ENCODE measurements around the gene GALNT18. TPM values are rescaled to one million over a fixed set of nuclear protein-coding genes. Genes with fewer than 3 reads are reported as not detected.
A peak's percentile ranks its signal among the peaks of the same experiment; 100 is the strongest.

GALNT18 gene
- total and polyA plus RNA-seq, 2 of the 4 experiments (the other 2 are of a cell fraction): 9.5 to 11.3 TPM

GRCh38 chr11:11620921-11621572, 758 bp downstream of the GALNT18 start:
- Histone ChIP-seq H3K79me1 (ENCODE audit: low read depth in 1 of 2, low read length in 2 of 2) (no peaks in the 10 kb centered on the region), H3K56ac (ENCODE audit: extremely low read depth, insufficient read depth, low read length) (no peak overlapping the region), H4K91ac (ENCODE audit: insufficient read depth, low read depth, low read length) (no peak overlapping the region), H3K14ac (replicated peaks; ENCODE audit: low read depth, low read length) (no peak overlapping the region), H3K18ac (ENCODE audit: low read depth, low read length) (no peak overlapping the region), H2BK5ac (ENCODE audit: low read depth, low read length, poor library complexity, severe bottlenecking) (no peak overlapping the region), H4K5ac (ENCODE audit: low read depth, low read length) (no peak overlapping the region), H3K23ac (ENCODE audit: low read depth, low read length) (0 out of 2 replicates have a peak overlapping the region, but pooled peaks have one; percentile 31), H2BK120ac (ENCODE audit: low read depth, low read length) (no peak overlapping the region), H3K4ac (ENCODE audit: low read depth, low read length) (no peak overlapping the region), H3K4me1 (ENCODE audit: control insufficient read depth, insufficient read depth, low read length) (peaks cover 4% of the 10 kb centered on the region), H4K8ac (ENCODE audit: low read depth in 2 of 2, low read length in 2 of 2) (no peak overlapping the region), H2AFZ (replicated peaks; ENCODE audit: low read length, poor library complexity) (peak overlapping the region; percentile 91), H3K27ac (ENCODE audit: insufficient read depth, low read length) (no peak overlapping the region; the same call in 1 of the 2 replicates), H2AK9ac (replicated peaks; ENCODE audit: low read depth, low read length, poor library complexity) (peak overlapping the region; percentile 81), H2BK20ac (ENCODE audit: low read depth, low read length) (no peak overlapping the region), H2AK5ac (ENCODE audit: low read depth, low read length) (no peak overlapping the region), H3K9ac (ENCODE audit: low read depth, low read length) (peak overlapping the region; percentile 36; the same call in 1 of the 2 replicates), H3K4me2 (ENCODE audit: low read depth, low read length) (peak overlapping the region; percentile 86), H2BK15ac (ENCODE audit: low read depth, low read length) (no peak overlapping the region), H3K36me3 (ENCODE audit: control insufficient read depth, insufficient read depth, low read length) (no peaks in the 10 kb centered on the region), H3K27me3 (ENCODE audit: control insufficient read depth, insufficient read depth, low read length) (peaks cover 21% of the 10 kb centered on the region), H4K20me1 (ENCODE audit: insufficient read depth, low read length) (no peaks in the 10 kb centered on the region; the same call in 1 of the 2 replicates), H3K9me3 (ENCODE audit: control insufficient read depth, insufficient read depth, low read length) (no peaks in the 10 kb centered on the region), H3K9me1 (ENCODE audit: insufficient read depth, low read length) (0 out of 2 replicates have a peak, but pooled peaks cover 3% of the 10 kb centered on the region), H3K4me3 (ENCODE audit: insufficient read depth, low read depth, low read length) (peak overlapping the region; percentile 48)
- 0% methylated on average over 43 of the region's 55 CpGs; no CpG with 5 or more reads in 1 of the 2 experiments for WGBS, 2 experiments (ENCODE audit: extremely low coverage in 2 of 2, insufficient read length in 1 of 2)
- CTCF ChIA-PET: no interaction called here
- BruUV-seq (replicated peaks): no TSS peak
- POLR2A ChIA-PET (ENCODE audit: unreplicated experiment): no interaction called here
- TF ChIP-seq RAD21 (IDR thresholded peaks at IDR 0.05; ENCODE audit: low read length) (no peak), SMC3 (IDR thresholded peaks at IDR 0.05; ENCODE audit: low read depth, low read length) (no peak), MAZ (IDR thresholded peaks at IDR 0.05; ENCODE audit: borderline replicate concordance, low read depth, low read length) (no peak), POLR2A (IDR thresholded peaks at IDR 0.05; ENCODE audit: low read depth, low read length) (no peak), MAFK (IDR thresholded peaks at IDR 0.05; ENCODE audit: low read depth, low read length) (no peak), USF2 (IDR thresholded peaks at IDR 0.05; ENCODE audit: low read depth, low read length) (peak; percentile 46), BHLHE40 (IDR thresholded peaks at IDR 0.05; ENCODE audit: low read depth, low read length) (peak; percentile 86), MXI1 (IDR thresholded peaks at IDR 0.05; ENCODE audit: borderline replicate concordance, low read depth, low read length) (peak; percentile 76; the same call in 1 of the 2 replicates), CHD1 (IDR thresholded peaks at IDR 0.05; ENCODE audit: low read depth, low read length) (no peak)
- TF ChIP-seq, protein P1, sequence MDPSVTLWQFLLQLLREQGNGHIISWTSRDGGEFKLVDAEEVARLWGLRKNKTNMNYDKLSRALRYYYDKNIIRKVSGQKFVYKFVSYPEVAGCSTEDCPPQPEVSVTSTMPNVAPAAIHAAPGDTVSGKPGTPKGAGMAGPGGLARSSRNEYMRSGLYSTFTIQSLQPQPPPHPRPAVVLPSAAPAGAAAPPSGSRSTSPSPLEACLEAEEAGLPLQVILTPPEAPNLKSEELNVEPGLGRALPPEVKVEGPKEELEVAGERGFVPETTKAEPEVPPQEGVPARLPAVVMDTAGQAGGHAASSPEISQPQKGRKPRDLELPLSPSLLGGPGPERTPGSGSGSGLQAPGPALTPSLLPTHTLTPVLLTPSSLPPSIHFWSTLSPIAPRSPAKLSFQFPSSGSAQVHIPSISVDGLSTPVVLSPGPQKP (IDR thresholded peaks at IDR 0.05; ENCODE audit: borderline replicate concordance, low read depth, low read length): no peak
- in situ Hi-C loops (cut with MboI; ENCODE audit: low sequenced_read_pairs) (no loop called here), dilution Hi-C loops (cut with HindIII; ENCODE audit: low sequenced_read_pairs, unreplicated experiment) (no loop called here), intact Hi-C loops (cut with micrococcal nuclease) (loop anchor here (5.0 to 10.0 kb wide), 2 partner anchors 216 to 584 kb away; no protein-coding TSS in a partner anchor)
- DNase-seq (peak; percentile 44), ATAC-seq (ENCODE audit: low read depth) (peak; percentile 7)

Measured in IMR-90 (cell line).